HG02840 (cell line): ENCODE measurements around the gene GLIS1.

Source experiments
- ATAC-seq: cut with Tn5 transposase; IDR thresholded peaks from one replicate; pipeline ENCODE4 v1.9.1; 2021; ENCODE audit warnings: mild to moderate bottlenecking, moderate library complexity, moderate number of reproducible peaks; ENCODE audit not compliant: unreplicated experiment, low FRiP score

Gene GLIS1

GRCh38 chr1:53541263-53541625, 197.7 kb downstream of the GLIS1 start:
- ATAC-seq: no peak

GRCh38 chr1:53540604-53541262, 198.2 kb downstream of the GLIS1 start:
- ATAC-seq: no peak

GRCh38 chr1:53539711-53540603, 199.0 kb downstream of the GLIS1 start:
- ATAC-seq: no peak

GRCh38 chr1:53539226-53539625, 199.7 kb downstream of the GLIS1 start:
- ATAC-seq: no peak

- no peak for ATAC-seq
These were observed 202.4 kb downstream of the GLIS1 start for GRCh38 chr1:53536606-53537005.

- no peak for ATAC-seq
These were observed 203.1 kb downstream of the GLIS1 start for GRCh38 chr1:53535846-53536245.

- no peak for ATAC-seq
These were observed 203.7 kb downstream of the GLIS1 start for GRCh38 chr1:53535226-53535625.

GRCh38 chr1:53532912-53533311, 206.1 kb downstream of the GLIS1 start:
- no peak for ATAC-seq

- no peak for ATAC-seq
These were observed 206.6 kb downstream of the GLIS1 start for GRCh38 chr1:53532377-53532776.

- no peak for ATAC-seq
These were observed 208.4 kb downstream of the GLIS1 start for GRCh38 chr1:53530550-53530949.

- no peak for ATAC-seq
These were observed 209.4 kb downstream of the GLIS1 start for GRCh38 chr1:53529555-53529954.

GRCh38 chr1:53527368-53527767, 211.6 kb downstream of the GLIS1 start:
- ATAC-seq: no peak

GRCh38 chr1:53526451-53527101, 212.4 kb downstream of the GLIS1 start:
- ATAC-seq: no peak

- ATAC-seq: no peak
These were observed 213.4 kb downstream of the GLIS1 start for GRCh38 chr1:53525595-53525994.

- no peak for ATAC-seq
These were observed 214.3 kb downstream of the GLIS1 start for GRCh38 chr1:53524428-53525375.

GRCh38 chr1:53521924-53522552, 216.9 kb downstream of the GLIS1 start:
- ATAC-seq: no peak

- ATAC-seq: no peak
These were observed 218.5 kb downstream of the GLIS1 start for GRCh38 chr1:53520481-53520880.

GRCh38 chr1:53519421-53519820, 219.5 kb downstream of the GLIS1 start:
- no peak for ATAC-seq

GRCh38 chr1:53518775-53519174, 220.2 kb downstream of the GLIS1 start:
- ATAC-seq: no peak

GRCh38 chr1:53517821-53518352, 221.1 kb downstream of the GLIS1 start:
- no peak for ATAC-seq
